Kidney (tissue), 14 donors: ENCODE results near the gene KIRREL3. TPM values are rescaled to one million over a fixed set of nuclear protein-coding genes. Genes with fewer than 3 reads are reported as not detected.

Source experiments
- DNase-seq, 5 donors: peaks; one replicate each; pipeline ENCODE4 v3.0.0-alpha.2; 2013 to 2020
- FAIRE-seq: peaks from 2 replicates; lab custom pipeline; 2012; peaks lifted over from hg19 to GRCh38; lab: Jason Lieb, UNC
- H3K27ac ChIP-seq, 2 donors: one replicate each; pipeline ENCODE4 v1.7.0; 2013; ENCODE audit warnings: low read depth in 2 of 2, low read length in 2 of 2, inconsistent platforms in 1 of 2
- H3K27me3 ChIP-seq: one replicate; pipeline ENCODE4 v1.7.1; 2013; ENCODE audit warnings: low read length, inconsistent platforms; ENCODE audit not compliant: control insufficient read depth, insufficient read depth
- H3K36me3 ChIP-seq, 3 donors: one replicate each; pipeline versions ENCODE4 v1.7.0 to v1.7.1; 2013; ENCODE audit warnings: low read length in 3 of 3, control low read depth in 1 of 3, inconsistent platforms in 1 of 3; ENCODE audit not compliant: insufficient read depth in 3 of 3, control insufficient read depth in 2 of 3
- H3K4me1 ChIP-seq, 3 donors: one replicate each; pipeline versions ENCODE4 v1.7.0 to v1.7.1; 2013; ENCODE audit warnings: low read length in 3 of 3, inconsistent platforms in 1 of 3, low read depth in 1 of 3; ENCODE audit not compliant: control insufficient read depth in 2 of 3, insufficient read depth in 2 of 3
- H3K4me3 ChIP-seq, 3 donors: one replicate each; pipeline versions ENCODE4 v1.7.0 to v1.8.1; 2013; ENCODE audit warnings: low read length in 3 of 3, control low read depth in 1 of 3, inconsistent platforms in 1 of 3
- H3K9ac ChIP-seq, 3 donors: one replicate each; pipeline versions ENCODE4 v1.7.0 to v1.7.1; 2013; ENCODE audit warnings: low read length in 3 of 3, control low read depth in 1 of 3, inconsistent platforms in 1 of 3
- H3K9me3 ChIP-seq, 3 donors: one replicate each; pipeline versions ENCODE4 v1.7.0 to v1.7.1; 2013; ENCODE audit warnings: low read length in 3 of 3, control low read depth in 1 of 3, inconsistent platforms in 1 of 3; ENCODE audit not compliant: control insufficient read depth in 2 of 3, insufficient read depth in 1 of 3
- intact Hi-C: fragments of 100-400 bp; cut with DNase I; formaldehyde crosslinking; loops from one replicate; pipeline ENCODE4 v1.11.1; 2022
- polyA plus RNA-seq: library from polyadenylated mRNA; stranded (reverse); fragments of 350-450 nt; fragmentation: Illumina TruSeq; extraction: RNeasy Lipid Tissue Mini Kit (QIAGEN cat#74804); gene quantifications from one replicate; pipeline ENCODE4 v1.2.3, GENCODE V29; 2014; ENCODE audit warnings: low read depth, low replicate concordance; ENCODE audit not compliant: insufficient read depth
- total RNA-seq: library from RNA; stranded (reverse); fragmentation: NEBNext Ultra II Directional; extraction: Animal tissue kit (Norgen Biotek cat#: 25700); gene quantifications from one replicate; pipeline ENCODE4 v1.2.1, GENCODE V29; 2021
- TF ChIP-seq, protein P1 (sequence below): IDR thresholded peaks from 3 replicates; pipeline ENCODE4 v1.5.1; 2012; ENCODE audit warnings: mild to moderate bottlenecking, moderate library complexity, borderline replicate concordance; ENCODE audit not compliant: insufficient read depth; ENCODE audit errors: extremely low read depth
- donor health status: control.
- donor health status: control.
- donor health status: control.
- donor health status: control.
- donor health status: control.
- donor health status: DM: yes; HTN: yes; CAD: no.
- donor health status: Normal renal cell carcinoma (clear cell type).

Gene KIRREL3
- total and polyA plus RNA-seq, 2 donors from 2014 or later: 0.19 to 0.22 TPM

DNA sequence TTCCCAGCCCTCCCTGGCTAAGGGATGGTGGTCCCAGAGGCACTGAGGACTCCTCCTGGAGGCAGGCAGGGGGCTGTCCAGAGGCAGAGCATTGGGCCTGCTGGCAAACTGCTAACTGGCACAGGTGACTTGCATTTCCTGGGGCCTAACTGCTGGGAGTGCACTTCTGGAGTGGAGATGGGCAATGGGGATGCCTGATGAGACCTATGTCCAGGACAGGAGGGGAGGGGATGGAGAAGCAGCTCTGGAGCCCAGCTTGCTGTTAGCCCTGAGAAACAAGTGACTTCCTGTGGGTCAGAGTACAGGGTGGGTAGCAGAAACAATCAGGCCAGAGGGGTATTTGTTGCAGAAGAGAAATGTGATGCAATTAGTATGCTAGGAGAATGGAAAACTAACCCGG lies 391.9 kb downstream of the KIRREL3 start:
- TF ChIP-seq, protein P1, sequence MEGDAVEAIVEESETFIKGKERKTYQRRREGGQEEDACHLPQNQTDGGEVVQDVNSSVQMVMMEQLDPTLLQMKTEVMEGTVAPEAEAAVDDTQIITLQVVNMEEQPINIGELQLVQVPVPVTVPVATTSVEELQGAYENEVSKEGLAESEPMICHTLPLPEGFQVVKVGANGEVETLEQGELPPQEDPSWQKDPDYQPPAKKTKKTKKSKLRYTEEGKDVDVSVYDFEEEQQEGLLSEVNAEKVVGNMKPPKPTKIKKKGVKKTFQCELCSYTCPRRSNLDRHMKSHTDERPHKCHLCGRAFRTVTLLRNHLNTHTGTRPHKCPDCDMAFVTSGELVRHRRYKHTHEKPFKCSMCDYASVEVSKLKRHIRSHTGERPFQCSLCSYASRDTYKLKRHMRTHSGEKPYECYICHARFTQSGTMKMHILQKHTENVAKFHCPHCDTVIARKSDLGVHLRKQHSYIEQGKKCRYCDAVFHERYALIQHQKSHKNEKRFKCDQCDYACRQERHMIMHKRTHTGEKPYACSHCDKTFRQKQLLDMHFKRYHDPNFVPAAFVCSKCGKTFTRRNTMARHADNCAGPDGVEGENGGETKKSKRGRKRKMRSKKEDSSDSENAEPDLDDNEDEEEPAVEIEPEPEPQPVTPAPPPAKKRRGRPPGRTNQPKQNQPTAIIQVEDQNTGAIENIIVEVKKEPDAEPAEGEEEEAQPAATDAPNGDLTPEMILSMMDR: no peak
- intact Hi-C loops: no loop called here
- Histone ChIP-seq H3K4me3 (no peak overlapping the region), H3K9ac (no peak overlapping the region), H3K9me3 (no peaks in the 10 kb centered on the region), H3K36me3 (no peaks in the 10 kb centered on the region), H3K27me3 (no peaks in the 10 kb centered on the region), H3K4me1 (peaks cover 0 to 5% (median 3%) of the 10 kb centered on the region in 3 donors), H3K27ac (no peak overlapping the region)
- FAIRE-seq: no peak
- DNase-seq: peak in 3 of 5 donors; percentile 55 to 63 (median 57)

DNA sequence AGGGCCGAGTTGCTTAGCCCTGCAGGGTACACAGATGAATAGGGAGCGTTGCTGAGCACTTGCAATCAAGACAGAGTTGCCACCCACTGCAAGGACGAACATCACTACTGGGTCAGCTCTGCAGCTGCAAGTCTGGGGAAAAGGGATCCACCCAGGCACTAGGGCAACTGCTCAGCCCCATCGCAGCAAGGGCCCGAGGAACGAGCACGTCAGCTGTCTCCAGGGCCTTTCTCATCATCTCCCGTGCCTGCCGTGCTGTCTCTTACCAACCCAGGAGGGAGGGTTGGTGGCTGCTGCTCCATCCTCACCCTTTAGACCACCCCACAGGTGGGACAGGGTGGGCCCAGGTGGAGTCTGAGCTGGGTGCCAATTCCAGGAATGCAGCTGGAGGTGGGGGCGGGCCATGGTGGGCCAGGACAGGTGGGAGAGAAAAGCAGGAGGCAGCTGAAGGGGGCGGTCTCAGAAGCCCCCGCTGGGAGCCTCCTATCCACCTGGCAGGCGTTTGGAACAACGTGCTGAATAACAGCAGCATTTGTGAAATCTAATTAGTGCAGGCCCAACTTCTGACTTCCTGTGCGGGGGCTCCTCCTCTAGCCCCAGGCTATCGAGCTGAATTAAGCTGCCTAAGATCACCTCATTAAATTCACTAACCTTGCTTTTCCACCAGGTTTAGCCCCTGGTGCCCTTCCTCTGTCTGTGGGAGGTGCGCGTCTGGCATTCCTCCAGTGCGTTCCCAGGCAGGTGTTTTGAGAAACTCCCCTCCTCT lies 392.6 kb downstream of the KIRREL3 start:
- peak in 4 of 5 donors; percentile 57 to 73 (median 71) for DNase-seq
- TF ChIP-seq, protein P1: no peak
- Histone ChIP-seq H3K9me3 (no peaks in the 10 kb centered on the region), H3K27me3 (no peaks in the 10 kb centered on the region), H3K27ac (no peak overlapping the region), H3K36me3 (no peaks in the 10 kb centered on the region), H3K4me3 (no peak overlapping the region), H3K9ac (no peak overlapping the region), H3K4me1 (peaks cover 0 to 5% (median 3%) of the 10 kb centered on the region in 3 donors)
- no peak for FAIRE-seq
- intact Hi-C loops: no loop called here

DNA sequence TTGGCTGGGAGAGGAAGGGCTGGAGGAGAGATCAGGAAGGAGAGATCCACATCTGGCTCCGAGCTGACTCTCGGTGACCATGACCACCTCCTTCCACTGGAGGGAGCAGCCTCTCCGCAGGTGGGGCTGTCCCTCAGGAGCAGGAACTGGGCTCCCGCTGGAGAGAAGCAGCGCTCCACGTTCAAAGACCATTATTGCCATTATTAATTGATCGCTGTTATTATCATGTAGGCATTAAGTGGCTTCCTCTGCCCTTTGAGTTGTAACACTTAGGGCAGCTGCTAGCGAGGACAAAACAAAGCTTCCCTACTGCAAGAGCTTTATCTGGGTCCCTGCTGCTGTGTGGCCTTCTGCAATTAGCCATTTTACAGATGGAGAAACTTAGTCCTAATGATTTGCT lies 393.2 kb downstream of the KIRREL3 start:
- Histone ChIP-seq H3K9me3 (no peaks in the 10 kb centered on the region), H3K4me1 (peaks cover 0 to 5% (median 3%) of the 10 kb centered on the region in 3 donors), H3K4me3 (no peak overlapping the region), H3K36me3 (no peaks in the 10 kb centered on the region), H3K27ac (no peak overlapping the region), H3K27me3 (no peaks in the 10 kb centered on the region), H3K9ac (no peak overlapping the region)
- DNase-seq (peak in 4 of 5 donors; percentile 69 to 83 (median 80)), FAIRE-seq (no peak)
- TF ChIP-seq, protein P1: peak; percentile 76
- intact Hi-C loops: no loop called here
